ENCODE data around the gene LRRN4CL.
"Not testable (repeated sequence)": the region's sequence is repeated elsewhere in the genome, so short reads cannot be mapped to it uniquely, and the experiment has no call there.

LRRN4CL gene

DNA sequence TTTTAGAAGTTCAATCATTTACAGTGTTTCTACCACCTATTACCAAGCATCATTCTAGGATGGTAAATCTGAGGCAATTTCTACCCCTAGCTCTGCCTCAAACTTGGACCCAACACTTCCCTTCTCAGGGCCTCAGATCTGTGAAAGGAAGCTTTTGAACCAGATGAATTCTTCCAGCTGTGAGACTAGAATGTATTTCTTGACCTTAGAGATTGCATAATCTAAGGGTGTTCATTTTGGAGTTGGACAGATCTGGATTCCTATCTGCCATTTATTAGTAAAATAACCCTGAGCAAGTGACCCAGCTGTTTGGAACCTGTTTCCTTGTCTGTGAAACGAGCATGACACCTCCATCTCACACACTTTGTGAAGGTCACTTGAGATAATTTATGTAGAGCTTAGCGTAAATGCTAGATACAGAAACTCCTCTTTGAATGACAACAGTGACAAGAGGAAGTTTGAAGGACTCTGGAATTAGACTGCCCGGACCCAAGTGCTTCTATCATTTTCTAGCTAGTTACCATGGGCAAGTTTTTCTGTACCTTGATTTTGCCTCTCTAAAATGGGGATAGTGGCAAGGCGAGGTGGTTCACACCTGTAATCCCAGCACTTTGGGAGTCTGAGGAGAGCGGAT is 32.4 kb downstream of the LRRN4CL start:
- no peak overlapping the region for H3K4me3 Mint-ChIP-seq
- TF ChIP-seq, protein P1, sequence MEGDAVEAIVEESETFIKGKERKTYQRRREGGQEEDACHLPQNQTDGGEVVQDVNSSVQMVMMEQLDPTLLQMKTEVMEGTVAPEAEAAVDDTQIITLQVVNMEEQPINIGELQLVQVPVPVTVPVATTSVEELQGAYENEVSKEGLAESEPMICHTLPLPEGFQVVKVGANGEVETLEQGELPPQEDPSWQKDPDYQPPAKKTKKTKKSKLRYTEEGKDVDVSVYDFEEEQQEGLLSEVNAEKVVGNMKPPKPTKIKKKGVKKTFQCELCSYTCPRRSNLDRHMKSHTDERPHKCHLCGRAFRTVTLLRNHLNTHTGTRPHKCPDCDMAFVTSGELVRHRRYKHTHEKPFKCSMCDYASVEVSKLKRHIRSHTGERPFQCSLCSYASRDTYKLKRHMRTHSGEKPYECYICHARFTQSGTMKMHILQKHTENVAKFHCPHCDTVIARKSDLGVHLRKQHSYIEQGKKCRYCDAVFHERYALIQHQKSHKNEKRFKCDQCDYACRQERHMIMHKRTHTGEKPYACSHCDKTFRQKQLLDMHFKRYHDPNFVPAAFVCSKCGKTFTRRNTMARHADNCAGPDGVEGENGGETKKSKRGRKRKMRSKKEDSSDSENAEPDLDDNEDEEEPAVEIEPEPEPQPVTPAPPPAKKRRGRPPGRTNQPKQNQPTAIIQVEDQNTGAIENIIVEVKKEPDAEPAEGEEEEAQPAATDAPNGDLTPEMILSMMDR (IDR thresholded peaks at IDR 0.05), result no peak
- H3K27ac Mint-ChIP-seq, result no peak overlapping the region
- peaks cover 7% of the 10 kb centered on the region for H3K27me3 Mint-ChIP-seq (ENCODE audit: low read depth, poor library complexity)
- peaks cover 4% of the 10 kb centered on the region for H3K36me3 Mint-ChIP-seq (ENCODE audit: low read depth)
- no peak for DNase-seq
- H3K9me3 Mint-ChIP-seq, result no peaks in the 10 kb centered on the region
- H3K4me1 Mint-ChIP-seq, result peaks cover 14% of the 10 kb centered on the region

DNA sequence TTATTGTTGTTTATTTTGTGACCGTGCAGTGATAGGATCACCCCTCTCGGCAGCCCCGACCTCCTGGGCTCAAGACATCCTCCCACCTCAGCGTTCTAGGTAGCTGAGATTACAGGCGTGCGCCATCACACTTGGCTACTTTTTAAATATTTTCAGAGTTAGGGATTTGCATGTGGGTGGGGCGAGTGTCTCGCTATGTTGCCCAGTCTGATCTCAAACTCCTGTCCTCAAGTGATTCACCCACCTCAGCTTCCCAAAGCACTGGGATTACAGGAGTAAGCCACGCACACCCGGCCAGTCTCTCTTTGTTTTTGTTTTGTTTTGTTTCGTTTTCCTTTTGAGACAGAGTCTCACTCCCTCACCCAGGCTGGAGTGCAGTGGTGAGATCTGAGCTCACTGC is 35.0 kb downstream of the LRRN4CL start:
- H3K27ac Mint-ChIP-seq, result peak overlapping the region; percentile 77
- DNase-seq, result no peak
- H3K27me3 Mint-ChIP-seq (ENCODE audit: low read depth, poor library complexity), result peaks cover 7% of the 10 kb centered on the region
- H3K9me3 Mint-ChIP-seq, result no peaks in the 10 kb centered on the region
- TF ChIP-seq, protein P1 (IDR thresholded peaks at IDR 0.05), result no peak
- H3K36me3 Mint-ChIP-seq (ENCODE audit: low read depth), result peaks cover 5% of the 10 kb centered on the region
- peak overlapping the region; percentile 52 for H3K4me3 Mint-ChIP-seq
- H3K4me1 Mint-ChIP-seq, result peaks cover 17% of the 10 kb centered on the region

DNA sequence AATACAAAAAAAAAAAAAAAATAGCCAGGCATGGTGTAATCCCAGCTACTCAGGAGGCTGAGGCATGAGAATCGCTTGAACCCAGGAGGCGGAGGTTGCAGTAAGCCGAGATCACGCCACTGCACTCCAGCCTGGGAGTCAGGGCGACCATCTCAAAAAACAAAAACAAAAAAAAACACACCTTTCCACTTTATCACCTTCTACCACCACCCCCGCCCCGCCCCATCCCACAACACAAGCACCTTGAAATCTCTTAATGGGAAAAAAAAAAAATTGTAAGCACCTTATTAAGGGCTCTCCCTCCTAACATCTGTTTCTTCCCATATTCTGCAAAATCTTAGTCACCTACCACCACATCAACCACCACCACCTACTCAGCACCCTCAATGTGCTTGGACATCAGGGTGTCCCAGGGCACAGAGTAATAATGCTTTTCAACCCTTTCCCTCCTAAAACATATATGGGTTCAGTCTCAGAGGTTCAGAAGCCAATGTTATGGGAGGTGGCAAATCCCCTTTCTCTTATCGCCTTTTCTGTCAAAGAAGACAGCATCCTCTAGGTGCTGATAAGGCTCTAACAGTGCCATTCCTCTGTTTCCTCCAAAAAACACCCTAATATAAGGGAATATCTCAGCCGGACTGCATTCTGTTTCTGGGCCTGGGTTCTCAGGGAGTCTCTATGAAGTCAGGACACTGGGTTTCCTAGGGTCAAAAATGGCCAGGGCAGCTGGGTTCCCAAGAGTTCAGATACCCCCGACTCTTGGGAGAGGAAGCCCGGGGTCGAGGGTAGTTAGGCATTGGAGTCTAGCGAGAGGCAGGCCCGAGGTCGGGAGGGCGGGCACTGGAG is 36.9 kb downstream of the LRRN4CL start:
- TF ChIP-seq, protein P1 (IDR thresholded peaks at IDR 0.05), result no peak
- Mint-ChIP-seq H3K4me3 (peak overlapping the region; percentile 89), H3K27ac (peak overlapping the region; percentile 96), H3K4me1 (peaks cover 17% of the 10 kb centered on the region), H3K27me3 (ENCODE audit: low read depth, poor library complexity) (peaks cover 7% of the 10 kb centered on the region), H3K36me3 (ENCODE audit: low read depth) (peaks cover 10% of the 10 kb centered on the region), H3K9me3 (no peaks in the 10 kb centered on the region)
- DNase-seq, result no peak

DNA sequence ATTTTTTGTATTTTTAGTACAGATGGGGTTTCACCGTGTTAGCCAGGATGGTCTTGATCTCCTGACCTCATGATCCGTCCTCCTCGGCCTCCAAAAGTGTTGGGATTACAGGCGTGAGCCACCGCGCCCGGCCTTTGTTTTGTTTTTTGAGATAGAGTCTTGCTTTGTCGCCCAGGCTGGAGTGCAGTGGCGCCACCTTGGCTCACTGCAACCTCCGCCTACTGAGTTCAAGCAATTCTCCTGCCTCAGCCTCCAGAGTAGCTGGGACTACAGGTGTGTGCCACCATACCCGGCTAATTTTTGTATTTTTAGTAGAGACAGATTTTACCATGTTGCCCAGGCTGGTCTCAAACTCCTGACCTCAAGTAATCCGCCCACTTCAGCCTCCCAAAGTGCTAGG is 39.0 kb downstream of the LRRN4CL start:
- Mint-ChIP-seq H3K36me3 (ENCODE audit: low read depth) (peaks cover 13% of the 10 kb centered on the region), H3K4me1 (peaks cover 30% of the 10 kb centered on the region)
- H3K27me3 Mint-ChIP-seq (ENCODE audit: low read depth, poor library complexity); H3K9me3 Mint-ChIP-seq; H3K4me3 Mint-ChIP-seq; H3K27ac Mint-ChIP-seq; DNase-seq: not testable (repeated sequence)

DNA sequence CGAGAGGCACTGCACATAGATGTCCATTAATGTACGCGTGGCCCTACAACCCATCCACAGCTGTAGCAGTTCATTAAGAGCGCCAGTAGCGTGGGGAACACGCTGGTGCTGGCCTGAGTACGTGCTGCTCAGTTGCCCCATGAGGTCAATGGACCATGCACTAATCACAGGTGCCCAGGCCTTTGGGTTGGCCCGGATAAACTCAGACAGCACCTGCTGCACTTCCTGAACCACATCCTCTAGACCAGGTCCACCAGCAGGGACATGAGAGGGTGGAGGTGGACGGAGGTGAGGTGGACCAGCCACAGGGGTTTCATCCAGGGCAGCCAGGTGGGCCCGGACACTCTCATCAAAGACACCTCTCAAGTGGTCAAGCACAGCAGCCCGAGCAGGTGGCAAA is 39.8 kb downstream of the LRRN4CL start:
- Mint-ChIP-seq H3K4me3 (no peak overlapping the region), H3K27ac (no peak overlapping the region), H3K9me3 (no peaks in the 10 kb centered on the region), H3K36me3 (ENCODE audit: low read depth) (peaks cover 14% of the 10 kb centered on the region), H3K4me1 (peaks cover 36% of the 10 kb centered on the region), H3K27me3 (ENCODE audit: low read depth, poor library complexity) (peaks cover 1% of the 10 kb centered on the region)
- no peak for DNase-seq
- TF ChIP-seq, protein P1 (IDR thresholded peaks at IDR 0.05), result no peak

DNA sequence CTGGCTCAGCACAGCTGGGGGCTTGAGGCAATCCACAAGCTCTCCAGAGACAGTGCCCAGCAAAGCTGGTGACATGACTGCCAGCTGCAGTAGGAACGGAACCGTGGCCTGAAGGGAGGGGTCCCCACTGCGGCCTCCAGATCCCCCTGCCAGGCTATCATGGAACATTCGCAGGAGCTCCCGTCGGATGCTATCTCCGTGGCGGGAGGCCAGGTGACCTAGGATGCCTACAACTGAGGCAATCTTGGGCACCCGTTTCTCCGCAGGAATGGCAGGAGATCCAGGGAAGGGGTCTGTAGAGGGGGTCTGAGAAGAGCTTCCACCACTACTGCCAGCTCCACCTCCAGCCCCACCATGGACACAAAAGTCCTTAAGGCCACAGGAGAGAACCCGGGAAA is 40.4 kb downstream of the LRRN4CL start:
- TF ChIP-seq, protein P1 (IDR thresholded peaks at IDR 0.05), result no peak
- Mint-ChIP-seq H3K4me3 (no peak overlapping the region), H3K9me3 (no peaks in the 10 kb centered on the region), H3K27ac (no peak overlapping the region), H3K36me3 (ENCODE audit: low read depth) (peaks cover 19% of the 10 kb centered on the region), H3K4me1 (peaks cover 41% of the 10 kb centered on the region), H3K27me3 (ENCODE audit: low read depth, poor library complexity) (peaks cover 4% of the 10 kb centered on the region)
- DNase-seq, result no peak
